DOHH2 (cell line): ENCODE results near the gene SORBS1.

Source experiments
- EZH2phosphoT487 ChIP-seq: fragments of 200-600 bp; sonication (generic); IDR thresholded peaks from 2 replicates; pipeline ENCODE4 v1.6.1; 2017; ENCODE audit warnings: borderline replicate concordance, mild to moderate bottlenecking, antibody characterized with exemption, low read length, moderate library complexity, mixed read lengths
- TF ChIP-seq, protein P1 (sequence below): fragments of 200-600 bp; sonication (generic); IDR thresholded peaks from one replicate; pipeline ENCODE4 v1.5.1; 2014; ENCODE audit warnings: antibody characterized with exemption, mild to moderate bottlenecking, low read depth, low read length; ENCODE audit not compliant: poor library complexity, severe bottlenecking

DNA sequence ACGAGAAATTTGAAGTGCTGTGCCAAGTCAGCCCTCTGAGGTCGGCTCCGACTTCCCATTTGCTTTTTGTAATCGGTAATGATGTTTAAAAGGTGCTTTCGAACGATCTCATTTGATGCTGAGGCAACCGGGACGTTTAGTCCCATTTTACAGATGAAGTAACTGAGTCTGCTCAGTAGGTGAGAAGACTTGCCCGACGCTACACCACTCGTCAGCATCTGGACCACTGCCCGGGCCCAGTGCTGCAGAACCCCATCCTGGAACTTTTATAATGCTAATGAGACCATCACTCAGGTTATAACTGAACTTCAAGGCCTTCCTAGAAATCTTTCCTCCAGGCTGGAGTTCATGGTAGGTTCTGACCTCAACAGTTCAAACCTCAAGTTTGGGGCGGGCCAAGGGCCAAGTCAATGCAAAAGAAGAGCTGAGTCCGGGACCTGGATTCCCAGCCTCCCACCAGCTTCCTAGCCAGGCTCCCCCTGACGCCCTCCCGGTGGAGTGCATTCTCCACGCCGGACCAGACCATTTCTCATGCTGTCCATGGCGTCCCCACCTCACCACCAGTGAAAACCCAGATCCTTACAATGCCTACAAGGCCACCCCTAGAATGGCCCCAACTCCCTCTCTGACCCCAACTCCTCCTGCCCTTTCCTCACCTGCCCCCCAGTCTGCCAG is 269.7 kb downstream of the SORBS1 start:
- TF ChIP-seq, protein P1, sequence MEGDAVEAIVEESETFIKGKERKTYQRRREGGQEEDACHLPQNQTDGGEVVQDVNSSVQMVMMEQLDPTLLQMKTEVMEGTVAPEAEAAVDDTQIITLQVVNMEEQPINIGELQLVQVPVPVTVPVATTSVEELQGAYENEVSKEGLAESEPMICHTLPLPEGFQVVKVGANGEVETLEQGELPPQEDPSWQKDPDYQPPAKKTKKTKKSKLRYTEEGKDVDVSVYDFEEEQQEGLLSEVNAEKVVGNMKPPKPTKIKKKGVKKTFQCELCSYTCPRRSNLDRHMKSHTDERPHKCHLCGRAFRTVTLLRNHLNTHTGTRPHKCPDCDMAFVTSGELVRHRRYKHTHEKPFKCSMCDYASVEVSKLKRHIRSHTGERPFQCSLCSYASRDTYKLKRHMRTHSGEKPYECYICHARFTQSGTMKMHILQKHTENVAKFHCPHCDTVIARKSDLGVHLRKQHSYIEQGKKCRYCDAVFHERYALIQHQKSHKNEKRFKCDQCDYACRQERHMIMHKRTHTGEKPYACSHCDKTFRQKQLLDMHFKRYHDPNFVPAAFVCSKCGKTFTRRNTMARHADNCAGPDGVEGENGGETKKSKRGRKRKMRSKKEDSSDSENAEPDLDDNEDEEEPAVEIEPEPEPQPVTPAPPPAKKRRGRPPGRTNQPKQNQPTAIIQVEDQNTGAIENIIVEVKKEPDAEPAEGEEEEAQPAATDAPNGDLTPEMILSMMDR = no peak
- TF ChIP-seq EZH2phosphoT487 = no peak
